NCI-H748 (cell line): ENCODE data around the gene ADM2.
"Not testable (repeated sequence)": the region's sequence is repeated elsewhere in the genome, so short reads cannot be mapped to it uniquely, and the experiment has no call there.

Experiments used
- DNase-seq: peaks from one replicate; lab custom pipeline; 2025; ENCODE audit not compliant: unreplicated experiment; lab: John Stamatoyannopoulos, UW

ADM2 gene

GRCh38 chr22:50481440-50482106 is at the start of gene ADM2:
ADM2 (plus strand) TSS chr22:50481543; CDS start chr22:50481848, 305 bp downstream.
- DNase-seq: peak; percentile 37

- no peak for DNase-seq
These were observed 49.0 kb upstream of the ADM2 start for GRCh38 chr22:50432131-50432876.

- not testable (repeated sequence) for DNase-seq
These were observed 48.3 kb upstream of the ADM2 start for GRCh38 chr22:50432877-50433510.

- no peak for DNase-seq
These were observed 46.5 kb upstream of the ADM2 start for GRCh38 chr22:50434849-50435248.

GRCh38 chr22:50435291-50436014 is 45.9 kb upstream of the ADM2 start:
- no peak for DNase-seq

GRCh38 chr22:50436015-50436830 is 45.1 kb upstream of the ADM2 start:
- DNase-seq: no peak

GRCh38 chr22:50436841-50437341 is 44.5 kb upstream of the ADM2 start:
- DNase-seq: no peak

GRCh38 chr22:50437511-50438304 is 43.6 kb upstream of the ADM2 start:
- no peak for DNase-seq

GRCh38 chr22:50438305-50439275 is 42.8 kb upstream of the ADM2 start:
- no peak for DNase-seq

- DNase-seq: no peak
These were observed 42.0 kb upstream of the ADM2 start for GRCh38 chr22:50439314-50439870.

- DNase-seq: no peak
These were observed 41.4 kb upstream of the ADM2 start for GRCh38 chr22:50439871-50440331.

- DNase-seq: no peak
These were observed 40.6 kb upstream of the ADM2 start for GRCh38 chr22:50440544-50441249.

- DNase-seq: no peak
These were observed 39.8 kb upstream of the ADM2 start for GRCh38 chr22:50441428-50441993.

GRCh38 chr22:50443197-50443596 is 38.1 kb upstream of the ADM2 start:
- DNase-seq: no peak

GRCh38 chr22:50443801-50444625 is 37.3 kb upstream of the ADM2 start:
- DNase-seq: no peak

GRCh38 chr22:50444663-50445062 is 36.7 kb upstream of the ADM2 start:
- no peak for DNase-seq
